GM21381 (cell line): ENCODE data around the gene UBE2V1.

ENCODE experiments used
- ATAC-seq: cut with Tn5 transposase; IDR thresholded peaks from one replicate; pipeline ENCODE4 v1.9.1; 2021; ENCODE audit warnings: mild to moderate bottlenecking, moderate library complexity; ENCODE audit not compliant: unreplicated experiment

UBE2V1 gene

DNA sequence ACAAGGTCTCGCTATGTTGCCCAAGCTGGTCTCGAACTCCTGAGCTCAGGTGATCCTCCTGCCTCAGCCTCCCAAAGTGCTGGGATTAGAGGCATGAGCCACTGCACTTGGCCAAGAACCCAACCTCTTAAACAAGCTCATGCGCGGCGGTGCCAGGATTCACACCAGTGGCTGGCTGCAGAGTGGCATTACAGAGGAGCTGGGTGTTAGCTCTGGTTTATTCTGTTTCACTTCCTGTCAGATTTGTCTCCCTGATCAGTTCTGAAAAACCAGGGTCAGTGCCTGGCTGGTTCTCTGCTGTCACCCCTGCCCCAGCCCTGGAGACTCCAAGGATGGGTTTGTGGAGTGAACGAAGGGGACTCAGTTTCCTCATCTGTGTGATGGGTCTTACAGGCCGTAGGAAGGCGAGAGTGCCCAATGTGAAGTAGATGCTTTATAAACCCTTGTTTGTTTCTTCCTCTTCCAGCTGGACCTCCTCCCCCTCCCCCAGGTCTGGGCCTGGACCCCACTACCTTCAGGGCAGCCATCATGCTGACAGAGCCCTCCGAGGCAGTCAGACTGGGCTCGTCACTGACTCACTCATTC is 63.4 kb downstream of the UBE2V1 start:
- no peak for ATAC-seq

DNA sequence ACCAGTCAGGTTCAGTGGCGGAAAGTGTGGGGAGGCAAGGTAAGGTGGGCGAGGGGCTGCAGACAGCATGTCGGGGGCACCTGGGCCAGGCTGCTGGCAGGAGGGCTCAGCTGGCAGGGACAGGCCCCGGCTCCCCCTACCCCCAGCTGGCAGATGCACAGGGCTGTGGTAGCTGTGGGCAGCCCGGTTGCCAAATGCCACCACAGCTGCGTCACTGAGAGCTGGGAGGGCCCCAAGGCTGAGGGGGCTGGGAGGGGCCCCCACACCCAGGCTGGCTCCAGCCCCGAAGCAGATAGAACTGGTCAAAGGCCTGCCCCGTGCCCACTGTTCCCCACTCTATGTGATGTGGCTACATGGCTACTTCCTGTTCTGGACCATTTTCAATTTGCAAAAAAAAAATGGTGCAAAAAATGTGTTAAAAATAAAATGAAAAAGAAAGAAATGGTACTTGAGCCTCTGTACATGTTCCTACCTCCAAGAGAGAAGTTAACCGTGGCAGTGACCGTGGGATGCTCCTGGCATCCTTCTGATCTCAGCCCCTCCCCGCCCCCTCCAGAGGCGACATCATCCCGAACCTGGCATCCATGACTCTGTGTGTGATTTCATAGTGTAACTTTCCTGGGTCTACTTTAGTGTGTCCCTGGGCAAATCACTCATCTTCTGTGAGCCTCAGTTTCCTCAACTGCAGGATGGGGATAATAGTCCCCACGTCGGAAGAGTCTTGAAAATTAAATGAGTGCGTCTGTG is 64.4 kb downstream of the UBE2V1 start:
- ATAC-seq, result no peak

DNA sequence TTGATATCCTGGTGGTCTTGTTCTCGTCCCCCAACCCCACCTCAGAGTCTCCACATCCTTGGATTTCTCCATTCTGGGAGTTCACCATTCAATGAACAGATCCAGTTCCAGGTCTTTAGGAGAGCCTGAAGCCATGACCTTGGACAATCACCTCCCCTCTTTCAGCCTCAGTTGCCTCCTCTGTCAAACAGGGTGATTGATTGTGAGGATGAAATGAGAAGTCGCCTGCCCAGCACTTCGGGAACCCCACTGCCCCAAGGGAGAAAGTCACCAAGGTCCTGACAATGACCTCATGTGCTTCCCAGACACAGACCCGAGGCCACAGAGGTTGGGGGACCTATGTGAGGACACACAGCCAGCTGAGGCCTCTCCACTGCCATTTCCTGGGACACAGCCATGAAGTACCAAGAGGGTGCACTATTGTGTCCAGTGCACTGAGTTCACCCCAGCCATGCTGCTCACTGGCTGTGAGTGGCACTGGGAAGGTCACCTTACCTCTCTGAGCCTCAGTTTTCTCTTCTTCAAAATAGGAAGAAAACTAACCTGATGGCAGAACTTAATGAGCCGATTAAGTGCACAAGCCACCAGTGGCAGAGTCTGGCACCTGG is 68.5 kb downstream of the UBE2V1 start:
- no peak for ATAC-seq

DNA sequence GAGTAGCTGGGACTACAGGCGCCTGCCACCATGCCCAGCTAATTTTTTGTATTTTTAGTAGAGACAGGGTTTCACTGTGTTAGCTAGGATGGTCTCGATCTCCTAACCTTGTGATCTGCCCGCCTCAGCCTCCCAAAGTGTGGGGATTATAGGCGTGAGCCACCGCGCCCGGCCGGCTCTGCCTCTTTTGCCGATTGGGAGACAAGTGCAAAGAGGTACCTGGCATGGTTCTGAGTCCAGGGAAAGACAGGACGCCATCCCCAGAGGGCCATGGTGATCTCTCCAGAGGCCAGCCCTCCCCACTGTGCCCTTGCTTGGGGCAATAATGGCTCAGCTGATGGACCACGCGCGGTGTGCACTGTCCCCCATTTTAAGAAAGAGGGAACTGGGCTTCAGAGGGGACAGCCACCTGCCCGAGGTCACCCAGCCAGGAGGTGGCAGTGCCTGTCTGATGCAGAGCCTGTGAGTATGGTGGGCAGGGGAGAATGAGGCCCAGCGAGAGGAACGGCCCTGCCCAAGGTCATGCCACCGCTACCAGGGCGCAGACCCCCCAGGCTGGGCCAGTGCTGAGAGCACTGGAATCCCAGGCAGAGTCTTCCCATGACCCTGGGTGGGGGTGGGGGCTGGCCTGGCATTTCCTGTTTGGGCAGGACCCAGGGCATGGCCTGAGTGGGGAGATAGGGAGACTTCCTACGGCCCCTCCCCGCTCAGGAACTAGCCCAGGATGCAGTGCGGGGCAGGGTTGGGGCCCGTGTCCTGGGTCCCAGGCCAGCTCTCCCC is 69.2 kb downstream of the UBE2V1 start:
- no peak for ATAC-seq

DNA sequence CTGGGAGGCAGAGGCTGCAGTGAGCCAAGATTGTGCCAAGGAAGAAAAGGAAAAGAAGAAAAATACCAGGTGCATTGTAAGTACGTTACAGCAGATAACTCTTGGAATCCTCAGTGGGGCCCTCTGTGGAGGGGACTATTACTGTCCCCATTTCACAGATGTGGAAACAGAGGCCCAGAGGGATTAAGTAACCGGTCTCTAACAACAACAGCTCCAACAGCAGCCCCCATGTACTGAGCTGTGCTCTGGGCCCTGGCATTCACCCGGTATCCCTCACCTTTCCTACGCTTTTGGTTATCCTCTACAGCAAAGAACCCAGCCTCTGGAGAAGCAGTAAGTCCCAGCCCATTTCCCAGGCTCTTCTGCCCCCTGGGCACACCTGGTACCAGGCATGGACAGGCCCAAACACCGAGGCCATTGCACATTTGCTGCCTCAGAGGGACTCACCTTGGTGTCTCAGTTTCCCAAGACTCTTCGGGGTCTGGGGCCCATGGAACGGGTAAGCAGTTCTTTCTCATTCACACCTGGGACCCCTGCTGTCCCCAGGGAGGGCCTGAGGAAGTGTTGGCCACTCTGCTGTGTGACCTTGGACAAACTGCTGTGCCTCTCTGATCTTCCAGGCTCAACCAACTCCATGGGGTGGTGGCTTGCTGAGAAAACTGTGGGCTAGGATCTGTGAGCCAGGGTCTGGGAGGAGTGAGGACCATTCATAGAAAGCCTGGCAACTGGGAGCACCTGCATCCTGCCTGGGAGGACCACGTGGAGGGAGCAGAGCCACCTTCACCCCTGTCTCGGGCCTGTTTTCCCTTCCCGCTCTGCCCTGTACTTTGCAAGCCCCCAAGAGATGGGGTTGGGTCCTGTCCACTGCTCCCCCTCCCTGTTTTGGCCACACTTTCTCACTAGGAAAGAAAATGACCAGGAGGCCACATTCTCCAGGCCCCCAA is 70.3 kb downstream of the UBE2V1 start:
- no peak for ATAC-seq

DNA sequence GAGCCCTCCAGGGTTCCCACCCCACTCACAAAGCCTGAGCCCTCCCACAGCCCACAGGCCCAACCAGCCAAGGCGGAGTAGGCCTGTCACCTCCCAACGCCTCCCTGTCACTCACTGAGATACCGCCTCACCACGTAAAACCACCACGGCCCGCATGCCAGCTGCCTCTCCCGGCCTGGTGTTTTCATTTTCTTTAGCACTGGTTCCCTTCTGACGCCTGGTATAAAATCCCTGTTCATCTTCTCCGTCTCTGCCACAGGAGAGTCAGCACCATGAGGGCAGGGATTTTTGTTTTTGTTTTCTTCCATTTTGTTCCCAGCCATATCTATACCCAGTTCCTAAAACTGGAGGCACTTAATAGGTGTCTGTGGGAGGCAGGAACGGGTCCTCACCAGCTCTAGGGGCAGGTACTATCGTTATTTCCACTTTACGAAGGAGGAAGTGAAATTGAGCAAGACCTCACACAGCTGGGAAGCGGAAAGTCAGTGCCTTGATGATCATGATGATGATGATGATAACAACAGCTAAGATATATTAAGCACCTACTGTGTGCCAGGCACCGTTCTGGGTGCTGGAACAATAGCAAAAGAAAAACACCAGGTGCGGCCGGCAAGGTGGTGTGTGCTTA is 71.6 kb downstream of the UBE2V1 start:
- ATAC-seq, result no peak

DNA sequence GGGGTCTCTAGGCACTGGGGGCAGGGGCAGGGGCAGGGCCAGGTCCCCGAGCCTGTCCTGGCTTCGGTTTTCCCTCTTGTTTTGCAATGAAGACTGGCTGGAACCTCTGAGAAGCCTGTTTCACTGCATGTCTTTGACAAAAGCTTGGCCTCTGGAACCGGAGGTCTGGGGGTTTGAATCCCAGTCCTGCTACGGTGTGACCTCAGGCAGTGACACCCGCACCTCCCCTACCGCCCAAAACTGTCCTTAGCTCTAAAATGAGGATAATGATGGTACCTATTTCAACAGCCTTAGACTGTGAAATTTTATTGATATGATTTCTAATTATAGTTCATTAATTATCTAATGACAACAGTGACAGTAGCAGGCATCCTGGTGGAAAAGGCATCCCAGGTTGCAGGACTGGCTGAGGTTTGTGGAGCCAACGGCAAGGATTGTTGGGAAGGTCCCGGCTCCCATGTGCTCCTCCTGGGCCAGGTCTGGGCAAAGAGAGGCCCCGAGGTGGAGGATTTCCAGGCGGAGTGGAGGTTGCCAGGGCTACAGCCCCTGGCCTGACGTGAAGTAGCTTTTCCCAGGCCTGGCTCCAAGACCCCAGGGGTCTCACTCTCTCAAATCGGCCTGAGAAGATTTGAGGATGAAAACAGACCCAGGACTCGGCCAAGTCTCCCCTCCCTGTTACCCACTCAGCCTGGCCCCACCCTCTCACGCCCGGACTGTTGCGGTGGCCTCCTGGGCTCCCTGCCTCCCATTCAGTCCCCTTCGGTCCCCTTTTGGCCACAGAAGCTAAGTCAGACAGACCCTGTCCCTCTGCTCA is 72.3 kb downstream of the UBE2V1 start:
- ATAC-seq, result no peak

DNA sequence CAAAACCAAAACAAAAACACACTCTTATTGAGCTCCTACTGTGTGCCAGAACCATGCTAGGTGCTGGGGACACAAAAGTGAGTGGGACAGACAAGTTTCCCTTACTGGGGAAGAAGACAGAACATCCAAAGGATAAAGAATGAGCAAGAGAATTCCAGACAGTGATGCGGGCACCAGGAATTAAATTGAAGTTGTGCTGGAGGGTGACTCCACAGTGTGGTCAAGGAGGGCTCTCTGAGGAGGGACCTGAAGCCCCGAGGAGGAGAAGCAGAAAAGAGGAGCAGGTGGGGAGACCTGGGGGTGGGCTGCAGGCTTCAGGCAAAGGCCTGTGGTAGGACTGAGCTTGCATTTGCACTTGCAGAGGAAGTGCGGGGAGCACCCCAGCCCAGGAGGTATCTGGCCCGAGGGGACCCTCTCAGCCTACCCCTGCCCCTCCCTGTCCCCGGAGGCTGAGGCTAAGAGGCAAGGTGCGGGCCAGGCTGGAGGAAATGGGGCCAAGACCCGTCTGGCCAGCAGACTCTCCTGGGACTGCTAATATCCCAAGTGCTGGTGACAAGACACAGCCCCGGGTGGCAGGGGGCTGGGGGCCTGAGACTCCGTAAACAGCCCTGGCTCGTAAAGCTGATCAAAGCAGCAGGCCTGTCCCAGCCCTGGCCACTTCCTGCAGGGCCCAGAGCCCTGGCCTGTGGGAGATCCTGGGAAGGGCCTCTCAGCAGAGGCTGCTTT is 73.1 kb downstream of the UBE2V1 start:
- no peak for ATAC-seq

DNA sequence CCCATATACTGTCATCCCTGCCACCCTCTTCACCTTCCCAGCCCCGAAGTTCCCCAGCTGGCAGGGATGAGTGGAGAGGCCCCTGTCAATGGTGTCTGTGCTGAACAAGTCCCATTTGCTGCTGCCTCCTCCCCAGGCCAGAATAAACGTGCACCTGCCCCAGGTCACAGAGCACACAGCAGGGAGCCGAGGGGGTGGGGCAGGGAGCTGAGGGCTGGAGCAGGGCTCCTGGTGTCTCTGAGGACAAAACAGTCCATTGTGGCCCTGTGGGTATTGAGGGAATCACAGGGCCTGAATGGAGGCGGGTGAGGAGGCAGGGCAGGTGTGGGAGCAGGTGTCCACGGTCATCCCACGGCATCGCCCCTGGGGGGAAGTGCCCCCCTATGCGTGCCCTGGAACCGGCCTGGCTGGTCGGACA is 74.4 kb downstream of the UBE2V1 start:
- ATAC-seq, result no peak

DNA sequence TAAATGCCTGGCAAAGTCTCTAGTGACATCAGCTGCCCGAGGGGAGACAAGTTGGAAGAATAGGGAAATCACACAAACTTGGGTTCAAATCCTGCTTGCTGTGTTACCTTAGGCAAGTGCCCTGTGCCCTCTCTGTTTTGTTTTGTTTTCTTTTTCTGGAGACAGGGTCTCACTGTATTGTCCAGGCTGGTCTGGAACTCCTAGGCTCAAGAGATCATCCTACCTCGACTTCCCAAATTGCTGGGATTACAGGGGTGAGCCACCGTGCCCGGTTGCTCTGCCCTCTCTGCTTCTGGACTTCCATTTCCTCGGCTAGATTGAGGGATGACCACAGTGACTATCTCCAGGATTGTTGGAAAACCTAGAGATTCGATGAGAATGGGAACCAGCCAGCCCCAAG is 74.8 kb downstream of the UBE2V1 start:
- no peak for ATAC-seq

DNA sequence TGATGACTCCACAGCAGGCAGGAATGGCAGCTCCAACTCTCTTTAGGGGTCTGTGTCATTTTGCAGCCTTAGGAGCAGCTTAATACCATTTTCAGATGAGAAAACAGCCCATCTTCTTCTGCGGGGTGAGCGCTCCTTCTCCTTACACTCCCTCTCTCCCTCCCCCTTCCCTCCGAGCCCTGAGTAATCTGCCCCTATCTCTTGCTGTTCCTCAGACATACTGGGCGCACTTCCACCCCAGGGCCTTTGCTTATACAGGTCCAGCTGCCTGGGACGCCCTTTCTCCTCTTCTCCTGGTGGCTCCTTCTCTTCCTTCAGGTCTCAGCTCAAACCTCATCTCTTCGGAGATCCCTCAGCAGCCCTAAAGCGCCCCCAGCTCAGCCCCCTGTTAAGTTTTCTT is 75.4 kb downstream of the UBE2V1 start:
- no peak for ATAC-seq

DNA sequence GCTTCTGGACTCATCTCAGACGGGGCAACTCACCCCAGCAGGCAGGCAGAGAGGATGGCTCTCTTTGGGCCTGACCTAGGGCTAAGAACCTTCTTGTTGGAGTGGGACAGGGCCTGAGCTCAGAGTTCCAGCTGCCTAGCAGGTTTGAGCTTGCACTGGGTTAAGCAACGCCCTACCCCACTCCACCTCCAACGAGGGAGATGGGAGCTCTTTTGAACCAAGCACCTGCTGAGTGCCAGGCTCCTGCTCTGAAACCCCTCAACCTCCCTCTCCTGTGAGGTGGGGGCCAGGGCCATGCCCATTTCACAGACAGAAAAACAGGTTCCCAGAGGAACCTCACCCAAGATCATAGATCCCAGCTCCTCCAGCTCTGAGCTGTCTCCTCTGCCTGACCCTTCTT is 75.8 kb downstream of the UBE2V1 start:
- ATAC-seq, result no peak

DNA sequence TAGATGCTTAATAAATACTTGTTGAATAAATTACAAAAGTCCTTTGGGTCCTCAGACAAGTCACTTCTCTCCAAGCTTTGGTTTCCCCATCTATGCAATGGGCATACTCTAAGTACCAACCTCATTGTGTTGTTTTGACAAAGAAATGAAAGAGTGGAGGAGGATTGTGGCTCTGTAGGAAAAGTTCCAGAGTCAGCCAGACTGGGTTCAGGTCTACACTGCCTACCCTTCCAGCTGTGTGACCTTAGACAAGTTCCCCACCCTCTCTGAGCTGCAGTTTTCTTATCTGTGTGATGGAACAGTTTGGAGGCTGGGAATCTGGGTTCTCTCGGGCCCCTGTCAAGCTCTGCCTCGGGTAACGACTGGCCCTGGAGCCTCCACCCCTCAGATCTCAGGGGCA is 76.2 kb downstream of the UBE2V1 start:
- no peak for ATAC-seq

DNA sequence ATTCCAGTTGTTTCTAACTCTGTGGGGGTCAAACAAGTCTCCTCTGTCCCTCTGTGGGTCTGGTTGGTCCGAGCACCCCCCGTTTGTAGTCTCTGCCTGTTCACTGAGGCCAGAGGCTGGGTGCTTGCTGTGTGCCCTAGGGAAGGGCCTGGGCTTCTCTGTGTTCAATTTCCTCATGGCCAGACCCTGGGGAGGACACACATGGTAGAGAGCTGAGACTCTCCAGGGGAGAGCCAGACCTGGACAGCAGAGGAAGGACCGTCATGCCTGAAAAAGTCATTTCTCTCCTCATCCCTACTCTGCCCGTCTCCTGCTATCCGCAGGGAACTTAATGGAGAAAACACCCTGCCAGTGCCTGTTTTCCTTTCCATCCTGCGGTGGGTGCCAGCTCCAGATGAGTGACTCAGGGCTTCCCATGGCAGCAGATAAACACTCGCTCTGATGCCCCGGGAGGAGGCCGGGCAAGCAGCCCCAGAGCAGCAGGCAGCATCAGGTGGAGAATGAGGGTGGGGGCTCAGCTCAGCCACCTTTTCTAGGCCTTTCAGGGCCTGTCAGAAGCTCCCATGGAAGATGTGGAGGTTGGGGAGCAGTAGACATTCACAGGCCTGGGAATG is 78.3 kb downstream of the UBE2V1 start:
- no peak for ATAC-seq

DNA sequence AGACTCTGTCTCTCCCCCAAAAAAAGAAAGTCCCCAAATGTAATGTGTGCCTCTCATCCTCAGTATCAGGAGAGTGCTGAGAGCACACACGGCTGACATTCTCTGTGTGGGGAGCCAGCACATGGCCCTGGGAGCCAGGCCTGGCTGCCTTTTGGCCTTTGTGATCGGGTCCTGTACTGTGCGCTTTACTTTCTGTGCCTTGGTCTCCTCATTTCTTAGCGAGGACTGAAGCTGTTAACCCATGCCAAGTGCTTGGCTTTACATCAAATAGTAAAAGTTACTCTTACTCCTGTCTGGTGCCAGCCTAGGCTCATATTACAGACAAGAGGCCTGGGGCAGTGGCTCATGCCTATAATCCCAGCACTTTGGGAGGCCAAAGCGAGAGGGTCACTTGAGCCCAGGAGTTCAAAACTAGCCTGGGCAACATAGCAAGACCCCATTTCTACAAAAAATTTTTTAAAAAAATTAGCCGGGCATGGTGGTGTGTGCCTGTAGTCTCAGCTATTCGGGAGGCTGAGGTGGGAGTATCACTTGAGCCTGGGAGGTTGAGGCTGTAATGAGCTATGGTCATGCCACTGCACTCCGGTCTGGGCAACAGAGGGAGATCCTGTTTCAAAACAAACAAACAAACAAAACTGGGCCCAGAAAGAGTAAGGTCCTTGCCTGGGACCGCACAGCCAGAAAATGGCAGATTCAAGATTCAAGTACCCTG is 79.8 kb downstream of the UBE2V1 start:
- no peak for ATAC-seq
